ENCODE measurements around the gene FOXK2.

FOXK2 gene

DNA sequence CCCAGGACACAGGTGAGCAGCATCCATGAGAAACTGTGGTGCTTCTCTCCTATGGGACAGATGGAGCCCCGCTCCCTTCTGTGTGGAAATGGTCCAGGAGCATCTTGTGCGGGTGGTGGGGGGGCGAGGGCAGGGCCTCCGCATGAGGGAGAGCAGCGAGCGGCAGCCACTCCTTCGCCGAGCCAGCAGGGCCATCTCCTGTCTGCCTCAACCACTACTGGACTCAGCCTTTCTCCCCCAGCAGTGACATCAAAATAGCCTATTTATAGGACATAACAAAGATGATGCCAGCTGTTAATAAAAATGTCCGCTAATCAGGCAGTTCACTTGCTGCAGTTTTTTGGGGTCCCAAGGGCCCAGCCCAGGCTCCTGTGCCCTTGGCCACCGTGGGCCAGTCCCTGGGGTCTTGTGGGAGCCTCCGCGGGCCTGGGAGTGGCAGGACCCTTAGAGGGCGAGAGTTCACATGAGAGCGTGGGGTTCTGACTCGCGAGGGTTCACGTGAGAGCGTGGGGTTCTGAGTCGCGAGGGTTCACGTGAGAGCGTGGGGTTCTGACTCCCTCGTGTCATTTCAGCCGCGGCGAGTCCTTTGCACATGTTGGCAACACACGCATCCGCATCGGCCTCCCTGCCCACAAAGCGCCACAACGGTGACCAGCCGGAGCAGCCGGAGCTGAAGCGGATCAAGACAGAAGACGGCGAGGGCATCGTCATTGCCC is 81.4 kb downstream of the FOXK2 start:
- in situ Hi-C loops (cut with MboI; ENCODE audit: low pct_unique_long_range_greater_than_20kb, low sequenced_read_pairs, unreplicated experiment), result no loop called here
- TF ChIP-seq, protein P1, sequence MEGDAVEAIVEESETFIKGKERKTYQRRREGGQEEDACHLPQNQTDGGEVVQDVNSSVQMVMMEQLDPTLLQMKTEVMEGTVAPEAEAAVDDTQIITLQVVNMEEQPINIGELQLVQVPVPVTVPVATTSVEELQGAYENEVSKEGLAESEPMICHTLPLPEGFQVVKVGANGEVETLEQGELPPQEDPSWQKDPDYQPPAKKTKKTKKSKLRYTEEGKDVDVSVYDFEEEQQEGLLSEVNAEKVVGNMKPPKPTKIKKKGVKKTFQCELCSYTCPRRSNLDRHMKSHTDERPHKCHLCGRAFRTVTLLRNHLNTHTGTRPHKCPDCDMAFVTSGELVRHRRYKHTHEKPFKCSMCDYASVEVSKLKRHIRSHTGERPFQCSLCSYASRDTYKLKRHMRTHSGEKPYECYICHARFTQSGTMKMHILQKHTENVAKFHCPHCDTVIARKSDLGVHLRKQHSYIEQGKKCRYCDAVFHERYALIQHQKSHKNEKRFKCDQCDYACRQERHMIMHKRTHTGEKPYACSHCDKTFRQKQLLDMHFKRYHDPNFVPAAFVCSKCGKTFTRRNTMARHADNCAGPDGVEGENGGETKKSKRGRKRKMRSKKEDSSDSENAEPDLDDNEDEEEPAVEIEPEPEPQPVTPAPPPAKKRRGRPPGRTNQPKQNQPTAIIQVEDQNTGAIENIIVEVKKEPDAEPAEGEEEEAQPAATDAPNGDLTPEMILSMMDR (IDR thresholded peaks at IDR 0.05; ENCODE audit: extremely low read depth, insufficient read depth, missing control alignments), result no peak
- no peak for DNase-seq (ENCODE audit: low spot score)

DNA sequence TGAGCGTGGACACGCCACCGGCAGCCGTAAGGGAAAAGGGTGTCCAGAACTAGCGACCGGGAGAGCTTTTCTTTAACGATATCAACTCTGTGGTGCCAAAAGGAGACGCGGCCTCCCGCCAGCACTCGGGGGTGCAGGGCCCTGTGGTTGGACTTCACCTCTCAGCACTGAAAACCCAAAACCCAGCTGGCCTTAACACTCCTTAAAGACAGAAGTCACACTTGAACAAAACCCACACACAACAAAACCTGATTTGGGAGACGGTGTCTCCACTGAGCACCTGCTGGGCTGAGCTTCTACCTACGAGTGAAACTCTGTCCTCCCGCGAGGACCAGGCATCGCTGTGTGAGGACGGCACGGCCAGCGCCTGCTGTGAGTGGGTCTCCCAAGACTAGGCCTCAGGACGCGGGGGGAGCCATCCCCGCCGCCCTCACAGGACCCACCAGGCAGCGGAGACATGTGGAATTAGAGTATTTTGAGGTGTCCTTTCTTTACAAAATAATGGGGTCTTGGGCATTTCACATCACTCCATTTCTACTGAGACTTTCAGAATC is 82.0 kb downstream of the FOXK2 start:
- in situ Hi-C loops (cut with MboI; ENCODE audit: low pct_unique_long_range_greater_than_20kb, low sequenced_read_pairs, unreplicated experiment), result no loop called here
- TF ChIP-seq, protein P1 (IDR thresholded peaks at IDR 0.05; ENCODE audit: extremely low read depth, insufficient read depth, missing control alignments), result no peak
- no peak for DNase-seq (ENCODE audit: low spot score)

DNA sequence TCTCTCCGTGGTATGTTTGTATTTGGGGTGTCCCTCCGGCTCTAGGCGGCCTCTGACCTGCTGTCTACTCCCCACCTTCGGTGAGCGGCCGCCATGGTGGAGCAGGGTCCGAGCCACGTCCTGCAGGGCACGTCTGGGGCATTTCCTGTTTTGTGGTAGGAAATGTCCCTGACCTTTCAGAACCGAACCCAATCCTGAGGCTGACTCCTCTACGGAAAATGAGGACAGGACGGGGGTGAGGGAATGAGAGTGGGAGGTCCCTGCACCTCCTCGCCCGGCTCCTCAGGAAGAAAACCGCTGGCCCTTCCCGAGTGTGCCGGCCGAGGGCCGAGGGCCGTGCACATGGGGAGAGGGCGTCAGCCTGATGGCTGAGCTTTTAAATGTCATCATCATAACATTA is 83.0 kb downstream of the FOXK2 start:
- TF ChIP-seq, protein P1 (IDR thresholded peaks at IDR 0.05; ENCODE audit: extremely low read depth, insufficient read depth, missing control alignments), result no peak
- in situ Hi-C loops (cut with MboI; ENCODE audit: low pct_unique_long_range_greater_than_20kb, low sequenced_read_pairs, unreplicated experiment), result no loop called here
- DNase-seq (ENCODE audit: low spot score), result no peak

DNA sequence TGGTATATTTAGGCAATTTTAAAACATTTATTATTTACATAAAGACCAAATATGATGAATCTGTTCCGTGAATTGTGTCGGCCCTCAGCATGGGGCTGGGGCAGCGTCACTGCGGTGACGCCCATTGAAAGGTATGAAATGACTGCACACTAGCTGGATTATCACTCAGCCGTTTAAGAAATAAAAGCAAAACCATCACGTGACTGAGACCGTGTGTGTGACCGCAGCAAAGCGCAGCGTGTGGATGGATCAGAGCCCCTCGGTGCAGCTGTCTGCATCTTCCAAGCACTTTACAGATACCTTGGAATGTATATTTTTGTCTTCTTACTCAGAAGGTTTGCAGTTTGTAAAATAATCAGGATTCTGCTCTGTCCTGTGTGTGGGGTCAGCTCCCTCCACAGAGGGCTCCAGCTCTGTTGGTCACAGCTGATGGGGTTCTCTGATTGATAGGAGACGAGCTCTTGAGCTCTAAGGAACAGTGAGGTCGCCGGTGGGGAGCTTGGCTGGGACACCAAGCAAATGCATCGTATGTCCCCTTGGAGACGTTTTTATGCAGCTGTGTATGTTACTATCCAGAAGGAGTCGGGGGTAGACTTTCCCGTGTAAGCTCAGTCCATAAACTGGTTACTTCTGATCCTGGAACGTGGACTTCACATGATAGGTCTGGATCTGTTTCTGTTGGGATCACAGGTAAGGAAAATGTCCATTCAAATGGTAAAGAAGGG is 83.6 kb downstream of the FOXK2 start:
- no peak for DNase-seq (ENCODE audit: low spot score)
- TF ChIP-seq, protein P1 (IDR thresholded peaks at IDR 0.05; ENCODE audit: extremely low read depth, insufficient read depth, missing control alignments), result no peak
- in situ Hi-C loops (cut with MboI; ENCODE audit: low pct_unique_long_range_greater_than_20kb, low sequenced_read_pairs, unreplicated experiment), result no loop called here

DNA sequence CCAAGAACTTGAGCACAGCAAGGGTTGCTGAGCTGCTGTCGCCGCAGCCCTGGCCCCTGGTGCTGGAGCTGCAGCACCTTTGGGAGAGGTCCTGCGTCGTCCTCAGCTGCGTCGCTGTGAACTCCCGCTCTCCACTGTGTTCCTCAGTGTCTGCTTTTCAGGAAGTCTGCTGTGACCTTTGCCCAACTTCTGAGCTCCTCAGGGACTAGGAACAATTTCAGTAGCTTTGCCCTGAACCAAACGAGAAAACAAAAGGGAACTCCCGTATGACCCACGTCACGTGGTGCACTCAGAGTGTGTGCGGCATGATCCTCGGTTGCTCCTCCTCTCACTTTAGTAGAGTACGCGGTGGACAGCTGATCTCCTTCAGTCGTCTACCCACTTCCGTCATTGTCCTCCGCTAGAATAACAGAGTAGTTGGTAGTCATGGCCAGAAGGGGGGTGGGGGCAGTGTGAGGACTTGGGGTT is 84.5 kb downstream of the FOXK2 start:
- in situ Hi-C loops (cut with MboI; ENCODE audit: low pct_unique_long_range_greater_than_20kb, low sequenced_read_pairs, unreplicated experiment), result no loop called here
- TF ChIP-seq, protein P1 (IDR thresholded peaks at IDR 0.05; ENCODE audit: extremely low read depth, insufficient read depth, missing control alignments), result no peak
- DNase-seq (ENCODE audit: low spot score), result peak; percentile 71

DNA sequence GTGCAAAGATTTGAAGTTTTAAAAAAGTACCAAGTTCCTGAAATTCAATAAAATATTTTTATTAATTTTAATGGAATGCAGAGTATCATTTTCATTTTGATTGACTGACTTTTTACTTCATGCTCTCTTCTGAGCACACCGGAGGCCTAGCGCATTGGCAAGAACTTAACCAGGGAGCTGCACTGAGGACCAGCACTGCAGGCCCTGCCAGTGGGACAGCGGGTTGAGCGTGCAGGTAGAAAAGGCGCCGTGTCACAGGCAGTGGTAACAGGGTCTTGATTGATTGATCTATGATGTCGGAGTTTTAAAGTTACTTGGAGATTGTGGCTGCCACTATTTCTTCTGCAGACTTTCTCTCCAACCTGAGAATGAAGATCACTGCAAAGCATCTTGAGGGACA is 85.0 kb downstream of the FOXK2 start:
- in situ Hi-C loops (cut with MboI; ENCODE audit: low pct_unique_long_range_greater_than_20kb, low sequenced_read_pairs, unreplicated experiment), result no loop called here
- DNase-seq (ENCODE audit: low spot score), result no peak
- TF ChIP-seq, protein P1 (IDR thresholded peaks at IDR 0.05; ENCODE audit: extremely low read depth, insufficient read depth, missing control alignments), result no peak

Measured in GM13977 (cell line).